Measurements from ENCODE around the gene AP2B1. TPM values are rescaled to one million over a fixed set of nuclear protein-coding genes. Genes with fewer than 3 reads are reported as not detected.
A peak's percentile ranks its signal among the peaks of the same experiment; 100 is the strongest.

AP2B1 gene
- polyA plus RNA-seq, 1 of the 3 experiments (the other 2 are of a cell fraction) = 97.8 TPM

DNA sequence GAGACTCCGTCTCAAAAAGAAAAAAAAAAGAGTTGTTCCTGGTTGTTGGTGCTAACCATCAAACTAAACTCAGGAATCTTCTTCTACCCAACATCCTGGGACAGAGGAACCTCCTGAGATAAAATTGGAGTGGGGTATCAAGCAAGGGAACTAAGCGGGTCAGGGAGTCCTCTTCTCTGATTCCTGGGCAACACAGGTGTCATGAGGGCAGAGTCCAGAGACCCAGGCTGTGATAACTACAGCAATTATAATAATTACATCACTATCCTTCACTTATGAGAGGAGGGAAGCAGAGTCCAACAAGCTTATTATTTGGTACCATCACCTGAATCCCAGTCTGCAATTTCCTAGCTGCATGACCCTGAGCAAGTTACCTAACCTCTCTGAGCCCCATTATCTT is 181.7 kb downstream of the AP2B1 start (continued):
- TF ChIP-seq, protein P1, sequence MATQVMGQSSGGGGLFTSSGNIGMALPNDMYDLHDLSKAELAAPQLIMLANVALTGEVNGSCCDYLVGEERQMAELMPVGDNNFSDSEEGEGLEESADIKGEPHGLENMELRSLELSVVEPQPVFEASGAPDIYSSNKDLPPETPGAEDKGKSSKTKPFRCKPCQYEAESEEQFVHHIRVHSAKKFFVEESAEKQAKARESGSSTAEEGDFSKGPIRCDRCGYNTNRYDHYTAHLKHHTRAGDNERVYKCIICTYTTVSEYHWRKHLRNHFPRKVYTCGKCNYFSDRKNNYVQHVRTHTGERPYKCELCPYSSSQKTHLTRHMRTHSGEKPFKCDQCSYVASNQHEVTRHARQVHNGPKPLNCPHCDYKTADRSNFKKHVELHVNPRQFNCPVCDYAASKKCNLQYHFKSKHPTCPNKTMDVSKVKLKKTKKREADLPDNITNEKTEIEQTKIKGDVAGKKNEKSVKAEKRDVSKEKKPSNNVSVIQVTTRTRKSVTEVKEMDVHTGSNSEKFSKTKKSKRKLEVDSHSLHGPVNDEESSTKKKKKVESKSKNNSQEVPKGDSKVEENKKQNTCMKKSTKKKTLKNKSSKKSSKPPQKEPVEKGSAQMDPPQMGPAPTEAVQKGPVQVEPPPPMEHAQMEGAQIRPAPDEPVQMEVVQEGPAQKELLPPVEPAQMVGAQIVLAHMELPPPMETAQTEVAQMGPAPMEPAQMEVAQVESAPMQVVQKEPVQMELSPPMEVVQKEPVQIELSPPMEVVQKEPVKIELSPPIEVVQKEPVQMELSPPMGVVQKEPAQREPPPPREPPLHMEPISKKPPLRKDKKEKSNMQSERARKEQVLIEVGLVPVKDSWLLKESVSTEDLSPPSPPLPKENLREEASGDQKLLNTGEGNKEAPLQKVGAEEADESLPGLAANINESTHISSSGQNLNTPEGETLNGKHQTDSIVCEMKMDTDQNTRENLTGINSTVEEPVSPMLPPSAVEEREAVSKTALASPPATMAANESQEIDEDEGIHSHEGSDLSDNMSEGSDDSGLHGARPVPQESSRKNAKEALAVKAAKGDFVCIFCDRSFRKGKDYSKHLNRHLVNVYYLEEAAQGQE (IDR thresholded peaks at IDR 0.05; ENCODE audit: low read depth, low read length) = no peak

DNA sequence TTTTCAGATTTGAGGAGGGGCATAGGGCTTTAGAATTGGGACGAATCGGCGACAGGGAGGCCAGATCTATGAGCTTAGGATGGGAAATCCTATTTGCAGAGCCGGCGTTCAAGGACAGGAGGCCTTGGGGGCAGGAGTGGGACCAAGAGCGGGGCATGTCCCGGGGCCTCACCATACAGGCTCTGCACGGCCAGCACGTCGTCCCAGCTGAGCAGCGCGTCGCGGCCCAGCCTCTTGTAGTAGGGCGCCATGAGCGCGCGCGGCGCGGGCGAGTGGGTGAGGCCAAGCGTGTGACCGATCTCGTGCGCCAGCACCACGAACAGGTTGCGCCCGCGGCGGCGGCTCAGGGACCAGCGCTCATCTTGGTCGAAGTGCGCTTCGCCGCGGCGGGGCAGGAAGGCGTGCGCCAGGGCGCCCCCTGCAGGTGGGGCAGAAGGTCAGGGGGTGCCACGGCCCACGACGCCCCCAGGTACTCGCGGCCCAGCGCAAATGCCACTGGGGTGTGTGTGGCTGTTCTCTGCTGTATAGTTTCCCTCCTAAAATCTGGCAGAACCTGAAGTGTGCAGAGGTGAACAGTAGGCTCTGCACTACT is 182.9 kb downstream of the AP2B1 start:
- H3K4me3 ChIP-seq (ENCODE audit: low read depth in 2 of 2, low read length in 1 of 2) = no peak overlapping the region
- no peaks in the 10 kb centered on the region for H4K20me1 ChIP-seq (ENCODE audit: insufficient read depth)
- TF ChIP-seq, protein P2, sequence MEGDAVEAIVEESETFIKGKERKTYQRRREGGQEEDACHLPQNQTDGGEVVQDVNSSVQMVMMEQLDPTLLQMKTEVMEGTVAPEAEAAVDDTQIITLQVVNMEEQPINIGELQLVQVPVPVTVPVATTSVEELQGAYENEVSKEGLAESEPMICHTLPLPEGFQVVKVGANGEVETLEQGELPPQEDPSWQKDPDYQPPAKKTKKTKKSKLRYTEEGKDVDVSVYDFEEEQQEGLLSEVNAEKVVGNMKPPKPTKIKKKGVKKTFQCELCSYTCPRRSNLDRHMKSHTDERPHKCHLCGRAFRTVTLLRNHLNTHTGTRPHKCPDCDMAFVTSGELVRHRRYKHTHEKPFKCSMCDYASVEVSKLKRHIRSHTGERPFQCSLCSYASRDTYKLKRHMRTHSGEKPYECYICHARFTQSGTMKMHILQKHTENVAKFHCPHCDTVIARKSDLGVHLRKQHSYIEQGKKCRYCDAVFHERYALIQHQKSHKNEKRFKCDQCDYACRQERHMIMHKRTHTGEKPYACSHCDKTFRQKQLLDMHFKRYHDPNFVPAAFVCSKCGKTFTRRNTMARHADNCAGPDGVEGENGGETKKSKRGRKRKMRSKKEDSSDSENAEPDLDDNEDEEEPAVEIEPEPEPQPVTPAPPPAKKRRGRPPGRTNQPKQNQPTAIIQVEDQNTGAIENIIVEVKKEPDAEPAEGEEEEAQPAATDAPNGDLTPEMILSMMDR (IDR thresholded peaks at IDR 0.05) = peak; percentile 38
- no peak for TF ChIP-seq MEF2A (IDR thresholded peaks at IDR 0.05; ENCODE audit: borderline replicate concordance, low read depth)
- WGBS (ENCODE audit: low lambda C conversion rate) = 94% methylated on average over 40 of the region's 48 CpGs
- H3K36me3 ChIP-seq (replicated peaks in 1 of 2; ENCODE audit: control insufficient read depth in 1 of 2, insufficient read depth in 2 of 2, low read length in 1 of 2) = no peaks in the 10 kb centered on the region
- no peaks in the 10 kb centered on the region for H3K27me3 ChIP-seq (ENCODE audit: insufficient read depth)
- POLR2A ChIA-PET = interaction anchor here (1.0 to 1.6 kb wide), 2 partner anchors 17 to 39 kb away, joined by 5 to 7 read pairs; partner anchors contain the start of gene TAF15
- no peak overlapping the region for H3K4me2 ChIP-seq
- DNase-seq = peak; percentile 24
- CTCF ChIA-PET = interaction anchor here (0.7 to 31.2 kb wide), 7 partner anchors 11 to 157 kb away, joined by 3 to 809 read pairs (median 4); partner anchors contain the start of gene TAF15
- no peaks in the 10 kb centered on the region for H3K9me2 ChIP-seq
- H3K9me3 ChIP-seq = no peaks in the 10 kb centered on the region
- H3K4me1 ChIP-seq (ENCODE audit: control insufficient read depth in 1 of 2, insufficient read depth in 2 of 2, low read depth in 1 of 2, low read length in 1 of 2) = peaks cover 0 to 28% of the 10 kb centered on the region in 2 experiments; a peak in 1 of 4 replicates
- no peak overlapping the region for H2AFZ ChIP-seq (ENCODE audit: low read depth)
- no peaks in the 10 kb centered on the region for H3K79me2 ChIP-seq (ENCODE audit: insufficient read depth)
- H3K9ac ChIP-seq = no peak overlapping the region
- no peak overlapping the region for H3K27ac ChIP-seq (ENCODE audit: low read depth in 2 of 2, low read length in 1 of 2)
- no peaks in the 10 kb centered on the region for H3F3A ChIP-seq (replicated peaks; ENCODE audit: insufficient read depth)

DNA sequence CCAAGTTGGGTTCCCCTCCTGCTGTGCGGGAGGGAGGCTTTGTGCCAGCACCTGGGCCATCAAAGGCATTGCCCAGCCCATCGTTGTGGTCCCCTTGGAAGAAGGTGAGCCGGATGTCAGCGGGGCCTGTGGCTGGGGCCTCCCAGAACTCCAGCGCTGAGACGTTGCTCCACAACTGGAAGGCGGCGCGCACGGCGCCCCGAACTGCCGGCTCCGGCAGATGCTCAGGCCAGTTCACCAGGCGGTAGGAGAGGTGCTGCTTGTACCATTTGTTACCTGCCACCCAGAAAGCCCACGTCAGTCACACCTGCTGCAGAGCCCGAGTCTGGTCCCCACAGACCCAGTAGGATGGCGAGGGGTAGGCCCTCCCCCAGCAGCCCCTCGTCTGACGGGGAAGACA is 186.0 kb downstream of the AP2B1 start:
- Histone ChIP-seq H3F3A (replicated peaks; ENCODE audit: insufficient read depth) (no peaks in the 10 kb centered on the region), H3K27ac (ENCODE audit: low read depth in 2 of 2, low read length in 1 of 2) (peak overlapping the region in 1 of 2 experiments; percentile 48; a peak in 1 of 4 replicates), H3K4me2 (no peak overlapping the region), H4K20me1 (ENCODE audit: insufficient read depth) (no peaks in the 10 kb centered on the region), H3K4me3 (ENCODE audit: low read depth in 2 of 2, low read length in 1 of 2) (no peak overlapping the region), H3K9me2 (no peaks in the 10 kb centered on the region), H3K9me3 (no peaks in the 10 kb centered on the region), H3K79me2 (ENCODE audit: insufficient read depth) (no peaks in the 10 kb centered on the region), H3K9ac (no peak overlapping the region), H2AFZ (ENCODE audit: low read depth) (no peak overlapping the region), H3K36me3 (replicated peaks in 1 of 2; ENCODE audit: control insufficient read depth in 1 of 2, insufficient read depth in 2 of 2, low read length in 1 of 2) (no peaks in the 10 kb centered on the region), H3K27me3 (ENCODE audit: insufficient read depth) (no peaks in the 10 kb centered on the region), H3K4me1 (ENCODE audit: control insufficient read depth in 1 of 2, insufficient read depth in 2 of 2, low read depth in 1 of 2, low read length in 1 of 2) (peaks cover 0 to 25% of the 10 kb centered on the region in 2 experiments; a peak in 1 of 4 replicates)
- ChIA-PET CTCF (interaction anchor here (1.4 to 31.2 kb wide), 4 partner anchors 8 to 35 kb away, joined by 3 to 809 read pairs (median 104); partner anchors contain the start of gene TAF15), POLR2A (no interaction called here)
- TF ChIP-seq MEF2A (IDR thresholded peaks at IDR 0.05; ENCODE audit: borderline replicate concordance, low read depth) (no peak), EP300 (IDR thresholded peaks at IDR 0.05; ENCODE audit: borderline replicate concordance in 1 of 2, low read depth in 1 of 2, low read length in 1 of 2) (no peak), ELF1 (IDR thresholded peaks at IDR 0.05) (no peak)
- TF ChIP-seq, protein P3, sequence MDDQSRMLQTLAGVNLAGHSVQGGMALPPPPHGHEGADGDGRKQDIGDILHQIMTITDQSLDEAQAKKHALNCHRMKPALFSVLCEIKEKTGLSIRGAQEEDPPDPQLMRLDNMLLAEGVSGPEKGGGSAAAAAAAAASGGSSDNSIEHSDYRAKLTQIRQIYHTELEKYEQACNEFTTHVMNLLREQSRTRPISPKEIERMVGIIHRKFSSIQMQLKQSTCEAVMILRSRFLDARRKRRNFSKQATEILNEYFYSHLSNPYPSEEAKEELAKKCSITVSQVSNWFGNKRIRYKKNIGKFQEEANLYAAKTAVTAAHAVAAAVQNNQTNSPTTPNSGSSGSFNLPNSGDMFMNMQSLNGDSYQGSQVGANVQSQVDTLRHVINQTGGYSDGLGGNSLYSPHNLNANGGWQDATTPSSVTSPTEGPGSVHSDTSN (IDR thresholded peaks at IDR 0.05) = no peak
- DNase-seq = no peak
- 76% methylated on average over 6 of the region's 20 CpGs for WGBS (ENCODE audit: low lambda C conversion rate)
